Gastrocnemius medialis (tissue), 4 donors: ENCODE measurements around the gene STAG1.

Experiments used
- CTCF ChIP-seq, 5 experiments: fragments of 450-650 bp in 3 of 5; fragments of 200-600 bp in 2 of 5; sonication (generic) in 2 of 5; IDR thresholded peaks in 4 of 5; conservative IDR thresholded peaks in 1 of 5; 1 replicate in 4 of 5; 2 replicates in 1 of 5; pipeline ENCODE4 v1.5.1; 2016 to 2019; ENCODE audit warnings: antibody characterized with exemption in 5 of 5, mild to moderate bottlenecking in 3 of 5, moderate library complexity in 3 of 5
- POLR2A ChIP-seq, 2 donors: fragments of 450-650 bp; IDR thresholded peaks; one replicate each; pipeline ENCODE4 v1.6.1; 2017; ENCODE audit warnings: antibody characterized with exemption in 2 of 2, mild to moderate bottlenecking in 2 of 2, moderate library complexity in 2 of 2

- no peak for TF ChIP-seq POLR2A (IDR thresholded peaks at IDR 0.05)
- TF ChIP-seq CTCF (IDR thresholded peaks at IDR 0.05 in 4 of 5, conservative IDR thresholded peaks at IDR 0.05 in 1 of 5), result no peak
Observed at GRCh38 chr3:136644212-136644611, 108.0 kb downstream of the STAG1 start.
